Retina (tissue), 1 donor: Measurements from ENCODE around the gene LY6G6F.
A peak's percentile ranks its signal among the peaks of the same experiment; 100 is the strongest.

Source experiments
- DNase-seq: peaks from one replicate; pipeline ENCODE4 v3.0.0-alpha.2; 2016

LY6G6F gene, protein sequence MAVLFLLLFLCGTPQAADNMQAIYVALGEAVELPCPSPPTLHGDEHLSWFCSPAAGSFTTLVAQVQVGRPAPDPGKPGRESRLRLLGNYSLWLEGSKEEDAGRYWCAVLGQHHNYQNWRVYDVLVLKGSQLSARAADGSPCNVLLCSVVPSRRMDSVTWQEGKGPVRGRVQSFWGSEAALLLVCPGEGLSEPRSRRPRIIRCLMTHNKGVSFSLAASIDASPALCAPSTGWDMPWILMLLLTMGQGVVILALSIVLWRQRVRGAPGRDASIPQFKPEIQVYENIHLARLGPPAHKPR

DNA sequence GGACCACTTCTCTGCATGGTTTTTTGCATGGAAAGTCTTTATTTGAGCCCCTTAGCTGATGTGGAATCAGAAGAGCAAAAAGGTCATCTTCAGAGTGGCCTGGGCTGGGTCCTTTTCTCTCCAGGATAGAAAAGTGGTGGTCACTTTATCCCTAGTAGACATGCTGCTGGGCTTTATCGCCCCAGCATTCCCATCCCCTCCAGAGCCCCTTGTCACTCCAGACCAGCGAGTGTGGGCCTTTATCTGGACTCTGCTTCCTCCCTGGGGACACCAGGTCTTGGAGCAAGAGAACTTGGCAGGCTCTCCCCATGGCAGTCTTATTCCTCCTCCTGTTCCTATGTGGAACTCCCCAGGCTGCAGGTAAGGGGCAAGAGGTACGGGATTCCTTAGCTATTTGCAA lies at the start of gene LY6G6F:
LY6G6F (plus strand) TSS at position 268 of the 400 bp plus-strand sequence; CDS start at position 309, 41 bp downstream.
- DNase-seq, result no peak

GRCh38 chr6:31657406-31658157 lies 49.1 kb upstream of the LY6G6F start:
- DNase-seq, result no peak

DNA sequence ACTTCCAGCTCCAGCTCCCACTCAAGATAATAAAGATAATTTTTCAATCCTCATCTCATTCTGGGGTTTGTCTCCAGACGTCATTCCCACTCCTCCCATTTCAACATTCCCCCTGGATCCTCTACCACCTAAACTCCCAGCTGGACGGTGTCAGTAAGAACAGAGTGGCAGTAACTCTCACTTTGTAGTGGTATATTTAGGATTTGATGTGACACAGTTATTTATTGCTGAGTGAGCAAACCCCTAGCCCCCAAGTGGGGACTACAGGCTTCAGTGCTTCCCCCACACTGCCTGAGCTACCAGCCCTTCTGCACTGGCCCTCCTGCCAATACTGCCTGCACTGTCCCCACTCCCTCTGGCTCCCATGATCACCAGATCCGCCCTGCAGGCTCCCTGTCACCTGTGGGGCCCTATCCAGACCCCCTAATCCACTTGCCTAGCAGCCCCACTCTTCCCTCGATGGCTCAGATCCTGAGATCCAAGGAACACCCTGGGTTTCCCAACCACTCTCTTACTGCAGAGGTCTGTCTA lies 48.4 kb upstream of the LY6G6F start:
- no peak for DNase-seq

DNA sequence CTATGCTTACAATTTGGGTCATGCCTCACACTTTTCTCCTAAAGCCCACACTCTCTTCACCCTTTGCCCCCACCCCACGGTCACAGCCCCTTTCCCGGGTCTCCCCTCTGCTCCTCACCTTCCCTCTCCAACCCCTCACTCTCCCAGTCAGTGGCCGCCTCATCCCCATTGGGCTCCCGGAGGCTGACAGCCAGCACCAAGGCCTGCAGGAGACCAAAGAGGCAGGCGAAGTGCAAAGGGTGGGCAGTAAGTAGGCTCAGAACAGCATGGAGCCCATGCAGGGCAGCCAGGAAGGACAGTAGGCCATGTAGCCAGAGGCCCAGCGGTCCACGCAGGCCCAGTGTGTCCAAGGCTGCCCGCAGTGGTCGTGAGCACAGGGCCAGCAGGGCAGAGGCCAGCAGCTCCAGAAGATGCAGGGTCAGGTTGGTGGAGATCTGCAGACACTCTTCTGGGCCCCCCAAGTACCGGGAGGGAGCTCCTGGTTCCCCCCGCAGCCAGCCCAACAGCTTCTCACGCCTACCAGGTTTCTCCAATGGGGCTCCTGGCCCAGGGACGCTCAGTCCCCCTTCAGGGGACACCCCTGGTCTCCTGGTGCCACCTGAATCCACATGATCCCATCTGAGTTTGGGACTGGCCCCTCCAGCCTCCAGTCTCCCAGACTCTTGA lies 47.5 kb upstream of the LY6G6F start:
- DNase-seq, result no peak

DNA sequence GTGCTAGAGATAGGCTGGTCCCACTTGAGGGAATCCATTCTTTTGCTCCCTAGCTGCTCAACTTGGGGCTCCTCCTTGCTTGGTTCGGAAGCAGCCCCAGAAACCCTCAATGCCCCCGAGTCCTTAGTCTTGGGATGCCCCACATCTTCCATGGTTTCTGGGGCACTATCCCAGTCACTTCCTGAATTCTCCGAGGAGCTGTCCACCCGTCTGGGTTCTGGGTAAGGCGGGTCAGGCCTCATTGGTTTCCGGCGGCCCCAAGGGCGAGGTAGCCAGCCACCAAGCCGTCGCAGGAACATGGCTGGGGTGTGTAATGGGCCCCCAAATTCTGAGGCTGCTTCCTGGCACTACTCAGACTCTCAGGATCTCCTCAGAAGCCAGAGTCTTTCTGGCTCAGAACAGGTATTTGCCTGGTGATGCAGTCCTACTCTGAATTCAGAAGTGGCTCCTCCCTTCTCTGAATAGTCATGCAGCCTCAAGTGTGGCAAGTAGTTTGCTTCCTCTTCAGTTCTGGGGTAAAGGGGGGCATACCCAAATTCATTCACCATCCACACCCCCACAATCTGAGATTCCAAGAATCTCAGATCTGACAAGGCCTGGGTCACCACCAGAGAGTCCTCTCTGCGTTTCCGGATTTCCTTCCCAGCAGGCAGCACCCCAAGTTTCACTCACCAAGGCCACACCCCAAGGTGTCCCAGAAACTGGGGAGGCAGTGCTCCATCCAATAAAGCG lies 46.9 kb upstream of the LY6G6F start:
- DNase-seq, result no peak

GRCh38 chr6:31660381-31661261 lies 46.0 kb upstream of the LY6G6F start, which contains the start of gene C6orf47:
C6orf47 (minus strand) TSS chr6:31660778; CDS start chr6:31659947, 831 bp downstream.
- DNase-seq, result peak; percentile 87

- DNase-seq, result no peak
Observed at GRCh38 chr6:31661262-31662123, 45.2 kb upstream of the LY6G6F start.

DNA sequence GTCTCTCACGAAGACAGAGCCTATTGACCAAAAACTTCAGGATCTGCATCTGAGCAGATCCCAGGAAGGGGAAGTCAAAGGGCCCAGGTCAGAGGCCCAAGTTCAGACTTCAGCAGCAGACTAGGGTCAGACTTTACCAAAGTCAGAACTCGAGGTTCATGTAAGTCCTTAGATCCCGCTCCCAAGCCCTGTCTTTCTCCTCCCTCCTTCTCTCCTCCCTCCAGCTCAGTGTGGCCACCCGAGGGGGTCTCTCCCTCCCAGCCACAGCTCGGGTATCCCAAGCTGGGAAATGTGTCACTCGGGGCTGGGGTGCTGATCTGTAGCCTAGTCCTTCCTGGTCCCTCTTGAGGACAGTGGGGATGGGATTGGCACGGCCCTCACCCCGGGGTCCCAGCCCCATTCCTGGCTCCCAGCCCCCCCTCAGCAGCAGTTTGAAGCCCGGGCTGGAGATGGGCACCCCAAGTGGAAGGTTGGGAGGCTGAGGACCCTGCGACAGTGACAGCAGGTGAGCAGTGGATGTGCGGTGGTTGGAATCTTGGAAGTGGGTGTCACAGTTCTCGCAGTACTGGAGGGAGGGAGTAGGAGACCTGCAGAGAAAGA lies 44.4 kb upstream of the LY6G6F start:
- DNase-seq, result no peak

DNA sequence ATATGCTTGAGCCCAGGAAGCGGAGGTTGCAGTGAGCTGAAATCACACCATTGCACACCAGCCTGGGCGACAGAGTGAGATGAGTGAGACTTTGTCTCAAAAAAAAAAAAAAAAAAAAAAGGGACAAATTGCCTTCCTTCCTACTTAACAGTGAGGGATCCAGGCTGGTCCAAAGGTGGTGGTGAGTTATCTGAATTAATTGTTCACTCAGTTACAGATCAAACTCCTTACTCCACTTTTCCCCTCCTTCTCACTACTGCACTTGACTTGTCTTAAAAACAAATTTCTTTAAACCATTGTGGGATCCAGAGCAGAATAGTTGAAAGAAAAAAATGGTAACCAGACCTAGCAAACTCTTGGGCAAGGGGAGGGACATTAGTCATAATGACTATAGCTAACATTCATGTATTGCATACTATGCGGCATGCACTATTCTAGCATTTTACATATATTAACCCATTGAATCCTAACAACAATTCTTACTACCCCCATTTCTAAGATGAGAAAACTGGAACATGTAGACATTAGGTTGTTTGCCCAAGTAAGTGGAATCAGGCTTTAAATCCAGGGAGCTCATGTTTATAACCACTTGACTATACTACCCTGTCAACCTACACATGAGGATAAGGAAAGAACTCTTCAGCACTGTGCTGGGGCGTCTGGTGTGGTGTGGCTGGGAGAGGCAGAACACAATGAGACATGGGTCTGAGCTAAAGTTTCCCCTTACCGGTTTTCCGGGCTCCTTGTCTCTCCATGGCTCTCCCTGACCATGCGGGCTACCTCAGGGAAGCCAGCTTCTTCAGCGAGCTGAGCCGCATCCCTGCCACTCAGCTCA lies 43.3 kb upstream of the LY6G6F start:
- DNase-seq, result no peak

- DNase-seq, result peak; percentile 22
Observed at GRCh38 chr6:31663961-31664789, 42.5 kb upstream of the LY6G6F start.

DNA sequence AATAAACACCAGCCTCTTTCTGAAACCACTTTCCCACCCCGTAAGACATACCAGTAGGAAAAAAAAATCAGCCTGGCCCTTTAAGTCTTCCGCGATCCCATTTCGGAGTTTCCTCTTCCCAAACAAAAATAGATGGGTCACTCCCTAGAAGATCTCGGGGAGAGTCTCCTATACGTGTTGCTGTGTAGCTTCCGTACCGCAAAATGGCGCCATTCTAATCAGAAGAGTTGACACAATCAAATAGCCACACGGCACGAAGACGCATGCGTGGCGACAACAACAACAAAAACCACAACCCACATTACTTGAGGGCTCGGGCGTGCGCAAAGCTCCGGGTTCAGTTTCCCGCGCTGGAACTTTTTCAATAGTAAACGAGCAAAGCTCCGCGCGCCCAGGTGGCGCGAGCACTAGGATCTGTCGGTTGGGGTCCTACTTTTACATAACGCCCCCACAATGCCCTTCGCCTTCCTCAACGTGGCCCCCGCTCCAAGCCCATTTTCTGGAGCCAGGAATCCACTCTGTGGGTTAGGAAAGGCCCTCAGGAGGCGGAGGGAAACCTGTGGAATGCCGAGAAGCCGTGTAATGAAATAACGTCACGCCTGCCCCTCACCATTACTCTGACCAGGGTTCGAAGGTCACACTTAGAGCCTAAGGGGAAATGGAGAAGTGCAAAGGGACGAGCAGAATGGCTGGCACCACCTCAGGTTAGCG lies 41.7 kb upstream of the LY6G6F start, which contains the start of gene GPANK1:
GPANK1 (minus strand) TSS at position 208 of the 711 bp plus-strand sequence. CDS start 519 bp downstream, outside the sequence.
- peak; percentile 92 for DNase-seq

- DNase-seq, result peak; percentile 97
Observed at GRCh38 chr6:31665501-31666336, 40.9 kb upstream of the LY6G6F start, which contains the start of gene CSNK2B. CSNK2B (plus strand) TSS chr6:31666080; CDS start chr6:31666832, 752 bp downstream.

- DNase-seq, result no peak
Observed at GRCh38 chr6:31666337-31666965, 40.2 kb upstream of the LY6G6F start.

DNA sequence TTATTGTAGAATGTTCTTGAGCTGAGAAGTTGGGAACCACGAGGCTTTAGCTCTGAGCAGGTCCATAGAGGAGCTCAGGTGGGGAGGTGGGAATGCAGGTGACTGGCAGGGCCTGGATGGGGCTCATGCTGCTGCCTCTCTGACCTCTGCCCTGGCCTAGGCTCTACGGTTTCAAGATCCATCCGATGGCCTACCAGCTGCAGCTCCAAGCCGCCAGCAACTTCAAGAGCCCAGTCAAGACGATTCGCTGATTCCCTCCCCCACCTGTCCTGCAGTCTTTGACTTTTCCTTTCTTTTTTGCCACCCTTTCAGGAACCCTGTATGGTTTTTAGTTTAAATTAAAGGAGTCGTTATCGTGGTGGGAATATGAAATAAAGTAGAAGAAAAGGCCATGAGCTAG lies 37.0 kb upstream of the LY6G6F start, which contains the start of gene LY6G5B:
LY6G5B (plus strand) TSS at position 301 of the 400 bp plus-strand sequence. CDS start 975 bp downstream, outside the sequence.
- DNase-seq, result no peak

DNA sequence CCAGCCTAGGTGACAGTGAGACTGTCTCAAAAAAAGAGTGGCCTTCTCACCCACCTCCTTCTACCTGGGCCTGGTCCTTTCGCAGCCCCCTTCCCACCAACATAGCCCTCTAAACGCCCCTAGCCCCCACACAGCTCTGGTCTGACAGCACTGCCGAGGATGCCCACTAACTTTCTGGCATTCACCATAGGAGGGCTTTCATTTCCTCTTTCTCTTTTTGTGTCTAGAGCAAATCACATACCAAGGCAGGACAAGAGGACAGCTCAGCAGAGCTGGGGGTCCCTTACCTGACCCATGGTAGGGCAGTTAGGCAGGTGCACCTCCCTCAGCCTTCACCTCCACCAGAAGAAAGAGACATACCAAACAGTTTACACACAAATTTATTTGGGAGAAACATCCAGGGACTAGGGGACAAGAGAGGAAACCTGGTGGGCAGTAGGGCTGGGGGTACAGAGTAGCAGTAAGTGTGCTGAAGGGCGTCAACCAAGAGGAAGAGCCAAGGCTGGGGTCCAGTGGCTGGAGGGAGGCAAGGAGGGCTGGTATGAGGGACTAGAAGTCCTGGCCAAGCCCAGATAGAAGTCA lies 30.3 kb upstream of the LY6G6F start:
- DNase-seq, result no peak
